ENCODE measurements around the gene TNFRSF8. TPM values are rescaled to one million over a fixed set of nuclear protein-coding genes. Genes with fewer than 3 reads are reported as not detected.

The TNFRSF8 gene
- total and polyA plus RNA-seq, 9 of the 15 experiments (the other 6 are each of a cell fraction or from before 2014, with no cell fraction given) = 3.5 to 38.4 (median 17.1) TPM

- TF ChIP-seq NFE2L1 (tag; IDR thresholded peaks at IDR 0.05; ENCODE audit: borderline replicate concordance, low read depth) (no peak), TFAM (CRISPR knock-in tag; conservative IDR thresholded peaks at IDR 0.05) (no peak), PCBP1 (IDR thresholded peaks at IDR 0.05; ENCODE audit: low read depth, low read length, poor library complexity, severe bottlenecking) (no peak), MECOM (CRISPR knock-in tag; IDR thresholded peaks at IDR 0.05) (peak; percentile 64; the same call in 1 of the 2 replicates), YY1 (IDR thresholded peaks at IDR 0.05; ENCODE audit: borderline replicate concordance in 1 of 3, control insufficient read depth in 1 of 3, extremely low read depth in 1 of 3, insufficient read depth in 3 of 3, insufficient read length in 1 of 3, insufficient replicate concordance in 2 of 3, low read depth in 1 of 3, low read length in 2 of 3) (peak in 1 of 3 experiments; percentile 66), SP1 (CRISPR knock-in tag; IDR thresholded peaks at IDR 0.05) (no peak), ZEB2 (IDR thresholded peaks at IDR 0.05) (no peak), TAF9B (IDR thresholded peaks at IDR 0.05; ENCODE audit: partially characterized antibody) (no peak), ZNF583 (CRISPR knock-in tag; IDR thresholded peaks at IDR 0.05) (no peak), CBFB (CRISPR knock-in tag; IDR thresholded peaks at IDR 0.05) (no peak), USF1 (CRISPR knock-in tag; IDR thresholded peaks at IDR 0.05) (peak; percentile 55), STAT5A (IDR thresholded peaks at IDR 0.05; ENCODE audit: borderline replicate concordance, low read length) (0 out of 2 replicates have a peak, but pooled peaks have one; percentile 58), NKRF (IDR thresholded peaks at IDR 0.05; ENCODE audit: borderline replicate concordance) (peak; percentile 37), MAZ (CRISPR knock-in tag; conservative IDR thresholded peaks at IDR 0.05 in 1 of 2, IDR thresholded peaks at IDR 0.05 in 1 of 2) (0 out of 4 replicates have a peak, but pooled peaks of 1 of the 2 experiments have one; percentile 38), CBX3 (IDR thresholded peaks at IDR 0.05; ENCODE audit: borderline replicate concordance in 1 of 2, low read length in 2 of 2) (0 out of 3 replicates have a peak, but pooled peaks of 1 of the 2 experiments have one; percentile 50), PTBP1 (IDR thresholded peaks at IDR 0.05; ENCODE audit: low read depth, low read length) (no peak)
- TF ChIP-seq, protein P1, sequence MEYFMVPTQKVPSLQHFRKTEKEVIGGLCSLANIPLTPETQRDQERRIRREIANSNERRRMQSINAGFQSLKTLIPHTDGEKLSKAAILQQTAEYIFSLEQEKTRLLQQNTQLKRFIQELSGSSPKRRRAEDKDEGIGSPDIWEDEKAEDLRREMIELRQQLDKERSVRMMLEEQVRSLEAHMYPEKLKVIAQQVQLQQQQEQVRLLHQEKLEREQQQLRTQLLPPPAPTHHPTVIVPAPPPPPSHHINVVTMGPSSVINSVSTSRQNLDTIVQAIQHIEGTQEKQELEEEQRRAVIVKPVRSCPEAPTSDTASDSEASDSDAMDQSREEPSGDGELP (CRISPR knock-in tag; IDR thresholded peaks at IDR 0.05; ENCODE audit: borderline replicate concordance) = peak; percentile 23; the same call in 1 of the 2 replicates
- TF ChIP-seq, protein P2, sequence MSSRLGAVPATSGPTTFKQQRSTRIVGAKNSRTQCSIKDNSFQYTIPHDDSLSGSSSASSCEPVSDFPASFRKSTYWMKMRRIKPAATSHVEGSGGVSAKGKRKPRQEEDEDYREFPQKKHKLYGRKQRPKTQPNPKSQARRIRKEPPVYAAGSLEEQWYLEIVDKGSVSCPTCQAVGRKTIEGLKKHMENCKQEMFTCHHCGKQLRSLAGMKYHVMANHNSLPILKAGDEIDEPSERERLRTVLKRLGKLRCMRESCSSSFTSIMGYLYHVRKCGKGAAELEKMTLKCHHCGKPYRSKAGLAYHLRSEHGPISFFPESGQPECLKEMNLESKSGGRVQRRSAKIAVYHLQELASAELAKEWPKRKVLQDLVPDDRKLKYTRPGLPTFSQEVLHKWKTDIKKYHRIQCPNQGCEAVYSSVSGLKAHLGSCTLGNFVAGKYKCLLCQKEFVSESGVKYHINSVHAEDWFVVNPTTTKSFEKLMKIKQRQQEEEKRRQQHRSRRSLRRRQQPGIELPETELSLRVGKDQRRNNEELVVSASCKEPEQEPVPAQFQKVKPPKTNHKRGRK (tag; IDR thresholded peaks at IDR 0.05) = no peak
- TF ChIP-seq, protein P3, sequence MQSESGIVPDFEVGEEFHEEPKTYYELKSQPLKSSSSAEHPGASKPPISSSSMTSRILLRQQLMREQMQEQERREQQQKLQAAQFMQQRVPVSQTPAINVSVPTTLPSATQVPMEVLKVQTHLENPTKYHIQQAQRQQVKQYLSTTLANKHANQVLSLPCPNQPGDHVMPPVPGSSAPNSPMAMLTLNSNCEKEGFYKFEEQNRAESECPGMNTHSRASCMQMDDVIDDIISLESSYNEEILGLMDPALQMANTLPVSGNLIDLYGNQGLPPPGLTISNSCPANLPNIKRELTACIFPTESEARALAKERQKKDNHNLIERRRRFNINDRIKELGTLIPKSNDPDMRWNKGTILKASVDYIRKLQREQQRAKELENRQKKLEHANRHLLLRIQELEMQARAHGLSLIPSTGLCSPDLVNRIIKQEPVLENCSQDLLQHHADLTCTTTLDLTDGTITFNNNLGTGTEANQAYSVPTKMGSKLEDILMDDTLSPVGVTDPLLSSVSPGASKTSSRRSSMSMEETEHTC (IDR thresholded peaks at IDR 0.05) = no peak
Measured at GRCh38 chr1:12167493-12168429, 104.7 kb downstream of the TNFRSF8 start (continued).
